ENCODE results near the gene RANGAP1.
"Not testable (repeated sequence)": the region's sequence is repeated elsewhere in the genome, so short reads cannot be mapped to it uniquely, and the experiment has no call there.

The RANGAP1 gene

DNA sequence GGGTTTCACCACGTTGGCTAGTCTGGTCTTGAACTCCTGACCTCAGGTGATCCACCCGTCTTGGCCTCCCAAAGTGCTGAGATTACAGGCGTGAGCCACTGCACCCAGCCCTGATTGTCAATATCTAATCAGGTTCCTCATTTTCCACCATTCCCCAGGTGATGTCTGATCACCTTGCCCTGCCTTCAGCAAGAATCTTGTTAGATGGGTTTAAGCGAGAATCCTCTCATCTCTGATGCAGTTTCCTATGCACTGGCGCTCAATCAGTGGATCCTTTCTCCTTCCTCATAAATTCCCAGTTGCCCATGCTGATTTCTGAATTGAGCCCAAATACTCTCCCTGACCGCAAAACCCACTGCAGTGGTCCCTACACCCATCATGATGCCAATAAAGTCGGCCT, 14.7 kb upstream of the RANGAP1 start:
- DNase-seq: no peak

DNA sequence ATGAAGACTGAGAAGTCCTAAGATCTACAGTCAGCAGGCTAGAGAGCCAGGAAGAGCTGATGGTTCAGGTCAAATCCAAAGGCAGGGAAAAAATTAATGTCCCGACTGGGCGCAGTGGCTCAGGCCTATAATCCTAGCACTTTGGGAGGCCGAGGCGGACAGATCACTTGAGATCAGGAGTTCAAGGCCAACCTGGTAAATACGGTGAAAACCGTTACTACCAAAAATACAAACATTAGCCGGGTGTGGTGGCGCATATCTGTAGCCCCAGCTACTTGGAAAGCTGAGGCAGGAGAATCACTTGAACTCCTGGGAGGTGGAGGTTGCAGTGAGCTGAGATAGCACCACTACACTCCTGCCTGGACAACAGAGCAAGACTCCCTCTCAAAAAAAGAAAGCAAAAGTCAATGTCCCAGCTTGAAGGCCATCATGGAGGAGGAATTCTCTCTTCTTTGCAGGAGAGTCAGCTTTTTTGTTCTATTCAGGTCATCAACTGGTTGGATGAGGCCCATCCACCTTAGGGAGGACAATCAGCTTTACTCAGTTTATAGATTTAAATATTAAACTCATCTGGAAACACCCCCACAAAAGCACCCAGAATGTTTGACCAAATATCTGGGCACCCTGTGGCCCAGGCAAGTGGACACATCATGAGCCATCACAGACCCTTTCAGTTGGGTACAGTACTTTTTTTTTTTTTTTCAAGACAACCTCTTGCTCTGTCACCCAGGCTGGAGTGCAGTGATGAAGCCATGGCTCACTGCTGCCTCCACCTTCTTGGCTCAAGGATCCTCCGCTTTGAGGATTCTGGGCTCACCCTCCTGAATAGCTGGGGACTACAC, 11.1 kb upstream of the RANGAP1 start:
- DNase-seq: no peak

DNA sequence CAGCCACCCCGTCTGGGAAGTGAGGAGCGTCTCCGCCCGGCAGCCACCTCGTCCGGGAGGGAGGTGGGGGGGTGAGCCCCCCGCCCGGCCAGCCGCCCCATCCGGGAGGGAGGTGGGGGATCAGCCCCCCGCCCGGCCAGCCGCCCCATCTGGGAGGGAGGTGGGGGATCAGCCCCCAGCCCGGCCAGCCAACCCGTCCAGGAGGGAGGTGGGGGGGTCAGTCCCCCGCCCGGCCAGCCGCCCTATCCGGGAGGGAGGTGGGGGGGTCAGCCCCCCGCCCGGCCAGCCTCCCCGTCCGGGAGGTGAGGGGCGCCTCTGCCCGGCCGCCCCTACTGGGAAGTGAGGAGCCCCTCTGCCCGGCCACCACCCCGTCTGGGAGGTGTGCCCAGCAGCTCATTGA, 8.8 kb upstream of the RANGAP1 start:
- not testable (repeated sequence) for DNase-seq

DNA sequence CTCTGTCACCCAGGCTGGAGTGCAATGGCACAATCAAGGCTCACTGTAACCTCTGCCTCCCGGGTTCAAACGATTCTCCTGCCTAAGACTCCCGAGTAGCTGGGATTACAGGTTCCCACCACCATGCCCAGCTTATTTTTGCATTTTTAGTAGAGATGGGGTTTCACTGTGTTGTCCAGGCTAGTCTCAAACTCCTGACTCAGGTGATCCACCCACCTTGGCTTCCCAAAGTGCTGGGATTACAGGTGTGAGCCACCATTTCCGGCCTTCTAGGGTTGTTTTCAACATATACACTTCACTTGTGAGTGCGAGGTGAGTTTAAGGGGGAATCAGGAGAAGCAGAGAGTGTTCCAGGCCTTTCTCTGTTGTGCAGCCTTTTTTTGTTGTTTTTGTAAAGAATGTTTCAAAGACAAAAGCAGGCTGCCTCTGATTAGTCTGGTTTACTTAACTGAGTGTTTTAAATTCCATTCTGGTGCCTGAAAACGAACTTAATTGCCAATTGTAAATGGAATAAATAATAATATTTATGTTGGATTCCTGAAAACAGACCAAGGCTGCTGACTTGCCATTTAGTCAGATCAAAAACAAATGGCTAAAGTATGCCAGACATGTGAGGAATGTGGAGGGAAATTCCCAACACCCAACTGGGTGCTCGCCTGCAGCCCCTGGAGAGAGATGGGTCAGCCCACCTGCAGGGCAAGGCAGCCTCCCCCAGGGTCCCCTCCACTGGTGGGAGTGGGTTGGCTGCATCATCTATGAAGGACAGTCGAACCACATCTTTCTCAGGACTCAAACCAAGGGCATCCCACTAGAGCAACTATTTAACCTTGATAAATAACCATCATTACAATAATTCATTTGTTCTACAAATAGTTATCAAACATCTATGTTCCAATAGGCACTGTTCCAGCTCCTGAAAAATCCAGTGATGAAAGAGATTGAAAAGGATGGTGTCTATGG, 4.6 kb upstream of the RANGAP1 start:
- DNase-seq: no peak

DNA sequence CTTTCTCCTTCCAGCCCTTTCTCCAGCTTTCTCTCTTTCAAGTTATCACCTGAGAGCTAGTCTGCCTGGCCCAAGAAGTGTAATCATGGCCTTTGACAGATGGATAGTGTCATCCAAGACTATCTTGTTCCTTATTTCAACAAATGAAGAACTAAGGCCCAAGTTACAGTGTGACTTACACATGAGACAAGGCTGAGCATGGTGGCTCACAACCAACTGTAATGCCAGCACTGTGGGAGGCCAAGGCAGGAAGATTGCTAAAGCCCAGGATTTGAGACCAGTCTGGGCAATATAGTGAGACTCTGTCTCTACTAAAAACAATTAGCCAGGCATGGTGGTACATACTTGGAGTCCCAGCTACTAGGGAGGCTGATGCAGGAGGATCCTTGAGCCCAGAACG, 3.7 kb upstream of the RANGAP1 start:
- DNase-seq: no peak

DNA sequence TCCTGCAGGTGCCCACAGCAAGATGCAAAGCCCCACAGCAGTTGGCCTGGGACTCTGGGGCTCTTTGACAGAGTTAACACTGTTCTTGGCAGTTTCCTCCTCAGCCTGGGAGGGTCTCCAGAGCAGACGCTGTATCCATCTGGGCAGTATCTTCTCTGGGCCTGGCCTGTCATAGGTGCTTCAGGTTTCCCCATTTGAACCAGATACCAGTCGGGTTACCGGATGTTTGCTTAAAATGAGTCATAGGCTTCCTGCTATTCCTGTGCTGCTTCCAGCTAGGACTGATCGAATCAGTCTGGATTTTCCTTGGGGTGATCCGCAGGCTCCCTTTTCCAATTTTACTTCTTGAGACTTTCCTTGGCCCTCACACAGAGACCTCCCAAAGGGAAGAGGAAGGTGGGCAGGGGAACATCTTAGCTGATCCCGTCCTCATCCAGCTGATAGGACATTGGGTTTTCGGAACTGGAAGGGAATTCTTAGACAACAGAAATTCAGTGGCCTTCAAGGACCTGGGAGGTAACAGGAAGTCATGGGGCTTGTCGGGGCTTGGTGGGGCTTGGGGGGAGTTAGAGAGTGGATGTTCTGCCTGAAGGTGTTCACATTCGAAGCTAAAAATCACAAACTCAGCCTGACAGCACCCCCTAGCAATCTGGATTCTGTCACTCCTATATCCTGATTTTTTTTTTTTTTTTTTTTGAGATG, 2.4 kb upstream of the RANGAP1 start:
- DNase-seq: no peak

DNA sequence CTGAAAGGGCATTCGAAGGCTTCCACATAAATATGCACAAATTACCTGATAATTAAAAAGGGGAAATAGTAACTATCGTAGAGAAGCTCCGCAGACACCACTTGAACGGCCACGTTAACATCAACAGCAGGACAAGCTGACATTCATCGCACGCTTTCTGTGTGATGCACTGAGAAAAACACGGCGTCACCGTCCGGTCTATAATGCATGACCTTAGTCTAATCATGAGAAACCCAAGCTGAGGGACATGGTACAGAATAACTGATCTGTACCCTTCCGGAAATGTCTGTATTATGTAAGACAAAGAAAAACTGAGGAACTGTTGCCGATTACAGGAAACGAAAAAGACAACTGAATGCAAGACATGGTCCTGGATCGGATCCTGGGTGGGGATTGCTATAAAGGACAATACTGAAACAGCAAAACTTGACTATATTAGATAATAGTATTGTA, 678 bp upstream of the RANGAP1 start:
- DNase-seq: peak; percentile 63 to 67

DNA sequence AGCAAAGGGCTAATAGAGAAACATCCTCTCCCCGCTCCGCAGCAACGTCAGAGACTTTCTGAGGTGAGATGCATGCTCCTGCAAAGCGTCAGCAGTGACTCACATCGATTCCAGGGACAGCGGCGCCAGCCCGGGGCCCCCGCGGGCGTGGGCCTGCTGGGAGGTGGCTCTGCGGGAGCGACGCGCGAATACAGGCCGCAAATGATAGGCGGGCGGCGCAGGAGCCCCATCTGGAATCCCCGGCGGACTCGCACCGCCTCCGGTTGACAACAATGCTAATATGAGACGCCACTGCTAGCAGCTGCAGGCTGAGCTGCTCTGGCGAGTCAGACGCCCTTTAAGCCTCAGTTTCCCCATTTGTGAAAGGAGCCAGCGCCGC, 557 bp downstream of the RANGAP1 start:
- DNase-seq: peak; percentile 24 to 43

DNA sequence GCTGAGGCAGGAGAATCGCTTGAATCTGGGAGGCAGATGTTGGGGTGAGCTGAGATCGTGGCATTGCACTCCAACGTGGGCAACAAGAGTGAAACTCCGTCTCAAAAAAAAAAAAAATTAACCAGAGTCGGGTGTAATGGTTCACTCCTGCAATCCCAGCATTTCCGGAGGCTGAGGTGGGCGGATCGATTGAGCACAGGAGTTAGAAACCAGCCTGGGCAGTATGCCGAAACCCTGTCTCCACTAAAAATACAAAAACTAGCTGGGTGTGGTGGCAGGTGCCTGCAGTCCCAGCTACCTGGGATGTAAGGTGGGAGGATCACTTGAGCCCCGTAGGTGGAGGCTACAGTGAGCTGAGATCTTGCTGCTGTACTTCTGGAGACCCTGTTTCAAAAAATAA, 1.5 kb downstream of the RANGAP1 start:
- no peak for DNase-seq

DNA sequence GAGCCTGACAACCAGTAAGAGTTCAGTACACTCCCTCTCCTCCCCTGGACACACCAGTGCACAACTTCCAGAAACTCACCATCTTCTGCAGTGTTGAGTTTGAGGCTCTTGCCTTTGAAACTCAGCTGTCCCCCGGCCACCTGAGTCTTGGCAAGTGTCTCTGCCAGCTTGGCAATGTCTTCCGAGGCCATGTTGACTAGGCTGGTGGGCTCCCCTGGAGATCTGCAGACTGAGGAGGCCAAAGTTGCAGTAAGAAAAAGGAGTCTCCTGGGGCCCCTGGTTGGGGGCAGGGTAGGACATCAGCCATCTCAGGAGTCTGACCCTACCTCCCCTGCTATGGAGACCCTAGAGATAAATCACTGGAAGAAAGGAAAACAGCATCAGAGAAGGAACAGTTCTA, 5.1 kb downstream of the RANGAP1 start:
- no peak for DNase-seq

DNA sequence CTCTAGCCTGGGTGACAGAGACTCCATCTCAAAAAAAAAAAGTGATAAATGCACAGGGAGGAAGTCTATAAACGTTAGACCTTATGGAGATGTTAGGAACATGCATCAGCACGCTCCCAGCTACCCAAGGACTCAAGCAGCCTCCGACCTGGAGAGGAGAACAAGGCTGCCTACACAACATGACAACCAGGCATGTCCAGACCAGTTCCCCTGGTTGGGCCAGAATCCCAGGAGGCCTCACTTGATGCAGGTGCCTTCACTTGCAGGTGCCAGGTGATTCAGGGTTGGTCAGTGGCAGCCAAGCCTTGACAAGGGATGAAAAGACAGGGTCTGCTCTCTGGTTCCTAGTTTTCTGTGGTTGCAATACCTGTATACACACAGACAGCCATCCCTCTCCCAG, 5.9 kb downstream of the RANGAP1 start:
- DNase-seq: no peak

DNA sequence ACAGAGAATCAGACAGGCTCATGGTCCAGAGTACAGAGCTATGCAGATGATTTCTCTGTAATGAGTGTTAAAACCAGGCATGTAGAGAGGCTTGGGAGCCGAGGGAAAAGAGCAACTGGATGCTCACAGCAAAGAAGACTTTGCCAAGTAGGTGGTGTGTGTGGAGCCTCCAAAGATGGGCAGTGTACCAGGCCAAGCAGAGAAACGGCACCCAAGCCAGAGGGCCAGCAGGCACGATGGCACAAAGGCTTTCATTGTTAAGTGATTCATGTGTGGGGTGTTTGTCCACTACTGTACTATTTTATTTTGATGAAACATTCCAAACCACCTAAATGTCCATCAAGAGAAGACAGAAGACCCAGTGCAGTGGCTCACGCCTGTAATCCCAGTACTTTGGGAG, 11.1 kb downstream of the RANGAP1 start:
- DNase-seq: no peak

DNA sequence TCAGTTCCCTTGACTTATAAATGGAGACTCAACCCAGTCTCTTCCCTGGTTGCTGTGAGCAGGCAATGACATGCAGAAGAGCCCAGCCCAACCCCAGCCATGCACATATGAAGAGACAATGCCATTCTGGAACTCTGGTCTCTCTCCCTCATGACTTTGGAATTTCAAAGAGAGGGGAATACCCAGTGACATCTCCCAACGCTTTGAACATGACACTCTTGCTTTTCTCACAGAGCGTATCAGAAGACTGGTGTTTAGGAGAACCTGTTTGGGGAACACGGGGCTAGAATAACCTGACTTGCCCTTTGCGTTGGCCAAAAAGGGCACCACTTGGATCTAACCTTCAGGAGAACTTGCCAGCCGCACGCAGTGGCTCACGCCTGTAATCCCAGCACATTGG, 12.9 kb downstream of the RANGAP1 start:
- DNase-seq: no peak

DNA sequence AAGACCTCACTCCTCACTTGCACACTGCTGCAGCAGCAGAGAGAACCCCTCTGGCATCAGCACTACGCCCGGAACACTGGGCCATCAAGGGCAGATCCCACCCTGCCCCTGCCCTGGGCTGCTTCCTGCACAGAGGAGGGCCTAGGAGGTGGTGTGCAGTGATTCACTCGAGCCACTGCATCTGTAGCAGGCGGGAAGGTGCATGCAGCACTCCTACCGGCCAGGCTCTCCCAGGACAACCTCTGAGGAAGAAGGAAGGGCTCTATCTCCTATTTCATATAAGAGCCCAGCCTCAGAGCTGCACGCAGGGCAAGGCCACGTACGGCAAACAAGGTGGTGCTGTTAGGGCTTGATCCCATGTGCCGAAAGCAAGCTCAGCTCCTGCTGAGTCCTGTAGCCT, 14.2 kb downstream of the RANGAP1 start:
- DNase-seq: no peak

DNA sequence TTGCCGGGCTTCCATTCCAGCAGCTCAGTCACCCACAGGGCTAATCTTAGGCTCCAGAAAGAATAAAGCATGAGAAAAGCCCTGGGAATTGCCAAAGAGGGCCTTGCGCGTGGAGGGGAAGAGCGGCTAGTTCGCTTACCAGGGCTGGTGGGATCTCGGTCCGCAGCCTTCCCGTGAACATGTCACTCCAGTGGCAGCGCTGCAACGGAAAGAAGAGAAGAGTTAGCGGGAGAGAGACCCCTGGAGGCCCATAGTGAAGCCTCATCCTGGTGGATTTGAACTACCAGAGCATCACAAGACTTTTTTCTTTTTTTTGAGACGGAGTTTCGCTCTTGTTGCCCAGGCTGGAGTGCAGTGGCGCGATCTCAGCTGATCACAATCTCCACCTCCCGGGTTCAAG, 18.0 kb downstream of the RANGAP1 start:
- no peak for DNase-seq

DNA sequence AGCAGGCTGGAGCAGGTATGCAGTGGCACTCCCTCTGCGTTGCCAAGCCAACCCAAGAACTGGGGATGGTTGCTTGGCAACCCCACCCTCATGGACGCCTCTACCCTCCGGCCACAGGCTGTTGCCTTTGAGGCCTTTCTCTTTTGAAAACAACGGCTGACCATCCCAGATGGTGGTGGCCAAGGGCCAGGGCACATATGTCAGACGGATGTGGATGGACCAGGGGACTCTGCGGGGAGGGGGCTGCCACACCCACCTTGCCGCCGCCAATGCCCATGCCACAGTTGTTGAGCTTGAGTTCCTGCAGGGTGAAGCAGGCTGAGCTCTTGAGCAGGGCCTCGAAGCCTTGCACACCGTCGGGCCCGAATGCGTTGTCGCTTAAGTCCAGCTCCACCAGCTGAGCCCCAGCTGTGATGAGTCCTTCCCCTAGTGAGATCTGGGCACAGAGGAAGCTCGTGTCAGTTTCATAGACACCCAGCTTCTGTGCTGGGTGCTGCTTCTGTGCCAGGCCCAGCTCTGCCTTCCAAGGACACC, 21.5 kb downstream of the RANGAP1 start:
- DNase-seq: no peak

DNA sequence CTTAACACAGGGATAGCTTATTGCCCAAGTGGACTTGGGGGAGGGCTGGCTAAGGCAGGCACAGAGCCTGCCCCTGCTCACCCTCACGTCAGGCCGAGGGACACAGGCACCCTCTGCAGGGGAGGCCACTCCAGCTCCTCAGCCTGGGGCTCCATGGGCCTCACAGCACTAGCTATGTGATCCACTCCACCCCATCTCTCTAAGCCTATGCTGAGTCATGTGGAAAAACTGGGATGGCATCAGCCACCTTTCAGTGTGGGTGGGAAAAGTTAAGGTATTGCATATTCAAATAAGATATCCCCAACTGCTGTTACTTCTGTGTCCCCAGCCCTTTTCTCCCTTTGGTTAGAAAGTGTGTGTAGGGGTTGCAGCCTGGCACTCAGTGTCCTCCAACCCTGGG, 22.3 kb downstream of the RANGAP1 start:
- DNase-seq: no peak

DNA sequence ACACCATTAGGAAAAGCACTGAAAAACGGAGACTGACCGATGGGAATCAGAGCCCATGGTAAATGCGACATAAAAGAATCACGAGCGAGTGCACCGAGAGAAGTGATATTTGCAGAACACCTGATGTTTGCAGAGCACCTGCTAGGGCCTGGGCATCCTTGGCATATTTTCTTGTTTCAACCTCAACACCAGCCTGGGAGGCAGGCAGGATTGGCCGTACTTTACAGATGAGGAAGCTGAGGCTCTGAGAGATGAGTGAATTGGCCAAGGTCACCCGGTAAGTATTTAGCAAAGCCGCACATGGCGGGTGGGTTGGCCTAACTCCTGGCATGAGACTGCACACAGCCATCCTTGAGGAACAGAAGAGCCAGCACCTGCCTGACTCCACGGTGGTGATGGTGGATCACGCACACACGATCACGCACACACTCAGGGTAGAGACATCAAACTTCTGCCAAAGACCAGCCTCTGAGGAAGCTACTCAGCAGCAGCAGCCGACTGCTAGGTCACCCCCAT, 23.7 kb downstream of the RANGAP1 start:
- DNase-seq: no peak

DNA sequence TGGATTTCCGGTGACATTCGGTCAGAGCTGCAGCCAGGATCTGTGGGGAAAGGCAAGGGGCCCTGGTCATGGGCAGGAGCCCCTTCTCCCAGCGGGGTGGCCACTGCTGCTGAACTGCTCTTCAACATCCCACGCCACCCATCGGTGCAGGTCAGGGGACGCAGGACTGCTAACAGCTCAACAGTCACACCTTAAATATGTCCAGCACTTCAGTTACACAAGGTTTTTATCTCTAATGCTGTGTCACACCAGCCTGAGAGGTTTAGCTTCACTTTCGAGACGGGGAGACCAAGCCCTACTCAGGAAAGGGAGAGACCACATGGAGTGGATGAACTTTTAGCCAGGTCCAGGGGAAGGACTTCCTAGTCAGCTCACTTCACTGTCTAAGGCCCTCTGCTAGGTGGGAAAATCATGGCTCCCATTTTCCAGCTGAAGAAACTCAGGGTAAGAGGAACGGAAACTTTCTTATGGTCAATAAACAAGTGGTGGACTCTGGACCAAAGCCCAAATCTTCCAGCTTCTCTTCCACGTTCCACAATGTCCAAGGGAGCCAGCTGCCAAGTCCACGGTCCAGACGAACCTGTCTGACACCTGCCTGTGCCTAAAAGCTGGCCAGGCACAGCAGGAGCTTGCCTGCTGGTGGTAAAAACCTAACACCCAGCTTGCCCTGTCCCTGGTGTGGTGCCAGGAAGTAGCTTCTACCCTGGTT, 24.3 kb downstream of the RANGAP1 start:
- no peak for DNase-seq

DNA sequence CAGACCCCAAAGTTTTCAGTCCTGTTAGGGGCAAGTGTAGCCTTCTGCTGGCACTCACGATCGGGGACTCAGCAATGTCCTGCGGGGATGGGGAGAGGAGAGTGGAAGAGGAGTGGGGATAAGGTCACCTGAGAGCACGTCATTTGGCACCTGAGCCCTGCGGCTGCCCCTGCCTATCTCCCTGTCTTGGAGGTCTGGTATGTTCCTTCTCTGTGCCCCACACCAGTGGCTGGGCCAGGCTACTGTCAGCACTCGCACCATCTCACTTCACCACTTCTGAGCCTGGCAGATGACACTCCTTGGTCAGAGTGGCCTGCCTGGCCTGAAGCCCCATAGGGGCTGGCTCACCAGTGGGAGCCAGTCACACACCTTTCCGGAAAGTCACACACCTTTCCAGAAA, 25.1 kb downstream of the RANGAP1 start:
- no peak for DNase-seq

DNA sequence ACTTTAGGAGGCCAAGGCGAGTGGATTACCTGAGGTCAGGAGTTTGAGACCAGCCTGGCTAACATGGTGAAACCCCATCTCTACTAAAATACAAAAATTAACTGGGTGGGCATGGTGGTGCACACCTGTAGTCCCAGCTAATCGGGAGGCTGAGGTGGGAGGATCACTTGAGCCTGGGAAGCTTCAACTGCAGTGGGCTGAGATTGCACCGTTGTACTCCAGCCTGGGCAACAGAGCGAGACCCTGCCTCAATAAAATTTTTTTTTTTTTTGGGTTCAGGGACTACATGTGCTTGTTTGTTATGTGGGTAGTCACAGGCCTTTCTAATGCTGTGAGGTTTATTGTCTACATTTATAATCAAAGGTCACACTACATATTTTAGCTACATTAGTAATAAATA, 26.2 kb downstream of the RANGAP1 start:
- DNase-seq: not testable (repeated sequence)

DNA sequence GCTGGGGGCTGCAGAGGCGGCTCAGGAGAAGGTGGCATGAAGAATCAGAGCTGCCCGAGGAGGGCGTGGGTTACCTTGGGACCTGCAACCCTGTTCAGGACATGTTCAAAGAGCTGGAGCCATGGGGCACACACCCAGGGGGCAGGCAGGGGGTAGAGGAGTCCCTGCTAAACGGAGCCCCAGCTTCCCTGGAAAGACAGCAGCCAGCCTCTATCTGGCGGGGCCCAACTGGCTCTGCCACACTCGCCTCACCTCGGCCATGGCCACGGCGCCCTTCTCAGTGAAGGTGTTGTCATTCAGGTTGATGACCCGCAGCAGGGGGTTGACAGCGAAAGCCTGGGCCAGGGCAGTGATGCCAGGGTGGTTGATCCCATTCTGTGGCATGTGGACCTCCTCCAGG, 28.3 kb downstream of the RANGAP1 start:
- no peak for DNase-seq
